Osteocyte (in vitro differentiated cells): ENCODE results near the gene EEF1A1. TPM values are rescaled to one million over a fixed set of nuclear protein-coding genes. Genes with fewer than 3 reads are reported as not detected.

Experiments
- DNase-seq: peaks from one replicate; pipeline ENCODE4 v3.0.0; 2021; ENCODE audit warnings: mixed read lengths; ENCODE audit not compliant: unreplicated experiment; ENCODE audit errors: extremely low spot score
- H3K27ac Mint-ChIP-seq: one replicate; pipeline ENCODE4 v1.8.0; 2021; ENCODE audit warnings: mild to moderate bottlenecking, mixed read lengths; ENCODE audit not compliant: unreplicated experiment
- H3K27me3 Mint-ChIP-seq: one replicate; pipeline ENCODE4 v1.8.0; 2021; ENCODE audit warnings: mixed read lengths; ENCODE audit not compliant: unreplicated experiment
- H3K36me3 Mint-ChIP-seq: one replicate; pipeline ENCODE4 v1.8.0; 2021; ENCODE audit warnings: mixed read lengths; ENCODE audit not compliant: unreplicated experiment
- H3K4me1 Mint-ChIP-seq: one replicate; pipeline ENCODE4 v1.8.0; 2021; ENCODE audit warnings: mixed read lengths; ENCODE audit not compliant: unreplicated experiment
- H3K4me3 Mint-ChIP-seq: one replicate; pipeline ENCODE4 v1.8.0; 2021; ENCODE audit warnings: mild to moderate bottlenecking, moderate library complexity, mixed read lengths; ENCODE audit not compliant: unreplicated experiment
- H3K9me3 Mint-ChIP-seq: one replicate; pipeline ENCODE4 v1.8.0; 2021; ENCODE audit warnings: mixed read lengths; ENCODE audit not compliant: unreplicated experiment
- total RNA-seq: library from RNA; stranded (reverse); gene quantifications from 2 replicates; pipeline ENCODE4 v1.2.1, GENCODE V29; 2021
- TF ChIP-seq, protein P1 (sequence below): fragments of 200-600 bp; sonication (generic); IDR thresholded peaks from 2 replicates; pipeline ENCODE4 v1.5.0; 2021; ENCODE audit warnings: antibody characterized with exemption, mild to moderate bottlenecking, moderate library complexity

EEF1A1 gene
- total RNA-seq, 1 donor from 2014 or later: 10,441 TPM

GRCh38 chr6:73497915-73498314, 22.9 kb downstream of the EEF1A1 start:
- Mint-ChIP-seq H3K27ac (no peak overlapping the region), H3K36me3 (peaks cover 43% of the 10 kb centered on the region), H3K9me3 (no peaks in the 10 kb centered on the region), H3K4me3 (no peak overlapping the region), H3K4me1 (no peaks in the 10 kb centered on the region), H3K27me3 (no peaks in the 10 kb centered on the region)
- TF ChIP-seq, protein P1, sequence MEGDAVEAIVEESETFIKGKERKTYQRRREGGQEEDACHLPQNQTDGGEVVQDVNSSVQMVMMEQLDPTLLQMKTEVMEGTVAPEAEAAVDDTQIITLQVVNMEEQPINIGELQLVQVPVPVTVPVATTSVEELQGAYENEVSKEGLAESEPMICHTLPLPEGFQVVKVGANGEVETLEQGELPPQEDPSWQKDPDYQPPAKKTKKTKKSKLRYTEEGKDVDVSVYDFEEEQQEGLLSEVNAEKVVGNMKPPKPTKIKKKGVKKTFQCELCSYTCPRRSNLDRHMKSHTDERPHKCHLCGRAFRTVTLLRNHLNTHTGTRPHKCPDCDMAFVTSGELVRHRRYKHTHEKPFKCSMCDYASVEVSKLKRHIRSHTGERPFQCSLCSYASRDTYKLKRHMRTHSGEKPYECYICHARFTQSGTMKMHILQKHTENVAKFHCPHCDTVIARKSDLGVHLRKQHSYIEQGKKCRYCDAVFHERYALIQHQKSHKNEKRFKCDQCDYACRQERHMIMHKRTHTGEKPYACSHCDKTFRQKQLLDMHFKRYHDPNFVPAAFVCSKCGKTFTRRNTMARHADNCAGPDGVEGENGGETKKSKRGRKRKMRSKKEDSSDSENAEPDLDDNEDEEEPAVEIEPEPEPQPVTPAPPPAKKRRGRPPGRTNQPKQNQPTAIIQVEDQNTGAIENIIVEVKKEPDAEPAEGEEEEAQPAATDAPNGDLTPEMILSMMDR: no peak
- DNase-seq: no peak

GRCh38 chr6:73491377-73491776, 29.5 kb downstream of the EEF1A1 start:
- no peak overlapping the region for H3K27ac Mint-ChIP-seq
- H3K4me3 Mint-ChIP-seq: no peak overlapping the region
- H3K4me1 Mint-ChIP-seq: no peaks in the 10 kb centered on the region
- no peaks in the 10 kb centered on the region for H3K27me3 Mint-ChIP-seq
- TF ChIP-seq, protein P1: no peak
- H3K36me3 Mint-ChIP-seq: peaks cover 47% of the 10 kb centered on the region
- no peaks in the 10 kb centered on the region for H3K9me3 Mint-ChIP-seq
- no peak for DNase-seq

GRCh38 chr6:73487473-73487872, 33.4 kb downstream of the EEF1A1 start:
- H3K9me3 Mint-ChIP-seq: no peaks in the 10 kb centered on the region
- H3K4me1 Mint-ChIP-seq: no peaks in the 10 kb centered on the region
- TF ChIP-seq, protein P1: no peak
- peaks cover 39% of the 10 kb centered on the region for H3K36me3 Mint-ChIP-seq
- no peaks in the 10 kb centered on the region for H3K27me3 Mint-ChIP-seq
- H3K27ac Mint-ChIP-seq: no peak overlapping the region
- no peak overlapping the region for H3K4me3 Mint-ChIP-seq
- no peak for DNase-seq

DNA sequence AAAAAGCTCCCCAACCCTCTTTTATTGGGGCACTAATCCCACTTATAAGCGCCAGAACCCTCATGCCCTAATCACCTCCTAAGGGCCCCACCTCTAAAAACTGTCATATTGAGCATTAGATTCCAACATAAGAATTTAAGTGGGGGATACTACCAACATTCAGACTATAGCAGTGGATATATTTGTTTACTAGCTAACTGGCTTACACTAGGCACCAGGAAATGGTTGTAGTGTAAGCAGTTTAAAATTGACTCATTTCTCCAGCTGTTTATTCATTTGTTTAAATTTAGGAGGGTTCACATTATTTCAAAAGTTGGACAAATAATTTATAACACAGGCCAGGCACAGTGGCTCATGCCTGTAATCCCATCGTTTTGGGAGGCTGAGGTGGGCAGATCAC, 36.4 kb downstream of the EEF1A1 start:
- no peak for DNase-seq
- no peaks in the 10 kb centered on the region for H3K4me1 Mint-ChIP-seq
- no peak overlapping the region for H3K4me3 Mint-ChIP-seq
- no peaks in the 10 kb centered on the region for H3K27me3 Mint-ChIP-seq
- TF ChIP-seq, protein P1: no peak
- no peaks in the 10 kb centered on the region for H3K9me3 Mint-ChIP-seq
- H3K27ac Mint-ChIP-seq: no peak overlapping the region
- peaks cover 38% of the 10 kb centered on the region for H3K36me3 Mint-ChIP-seq

DNA sequence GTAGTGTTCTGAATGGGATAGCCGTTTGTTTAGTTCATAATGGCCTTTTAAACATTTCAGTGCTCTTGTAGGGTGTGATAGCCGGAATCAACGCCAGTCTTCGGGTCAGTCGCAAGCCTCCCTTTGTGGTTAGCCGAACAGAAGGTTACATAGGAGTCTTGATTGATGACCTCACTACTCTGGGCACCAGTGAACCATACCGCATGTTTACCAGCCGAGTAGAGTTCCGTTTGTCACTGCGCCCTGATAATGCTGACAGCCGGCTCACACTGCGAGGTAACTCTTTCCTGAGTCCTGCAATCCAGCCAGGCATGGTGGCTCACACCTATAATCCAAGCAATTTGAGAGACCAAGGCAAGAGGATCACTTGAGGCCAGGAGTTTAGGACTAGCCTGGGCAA, 38.9 kb downstream of the EEF1A1 start:
- H3K4me3 Mint-ChIP-seq: no peak overlapping the region
- no peaks in the 10 kb centered on the region for H3K4me1 Mint-ChIP-seq
- H3K27ac Mint-ChIP-seq: no peak overlapping the region
- H3K9me3 Mint-ChIP-seq: no peaks in the 10 kb centered on the region
- peak; percentile 36 for DNase-seq
- no peaks in the 10 kb centered on the region for H3K27me3 Mint-ChIP-seq
- TF ChIP-seq, protein P1: no peak
- H3K36me3 Mint-ChIP-seq: peaks cover 36% of the 10 kb centered on the region
